OCI-M2 (cell line): ENCODE results near the gene TMEM221.
"Not testable (repeated sequence)": the region's sequence is repeated elsewhere in the genome, so short reads cannot be mapped to it uniquely, and the experiment has no call there.

ENCODE experiments used
- DNase-seq: peaks from one replicate; lab custom pipeline; 2025; ENCODE audit not compliant: unreplicated experiment; lab: John Stamatoyannopoulos, UW

The TMEM221 gene

DNA sequence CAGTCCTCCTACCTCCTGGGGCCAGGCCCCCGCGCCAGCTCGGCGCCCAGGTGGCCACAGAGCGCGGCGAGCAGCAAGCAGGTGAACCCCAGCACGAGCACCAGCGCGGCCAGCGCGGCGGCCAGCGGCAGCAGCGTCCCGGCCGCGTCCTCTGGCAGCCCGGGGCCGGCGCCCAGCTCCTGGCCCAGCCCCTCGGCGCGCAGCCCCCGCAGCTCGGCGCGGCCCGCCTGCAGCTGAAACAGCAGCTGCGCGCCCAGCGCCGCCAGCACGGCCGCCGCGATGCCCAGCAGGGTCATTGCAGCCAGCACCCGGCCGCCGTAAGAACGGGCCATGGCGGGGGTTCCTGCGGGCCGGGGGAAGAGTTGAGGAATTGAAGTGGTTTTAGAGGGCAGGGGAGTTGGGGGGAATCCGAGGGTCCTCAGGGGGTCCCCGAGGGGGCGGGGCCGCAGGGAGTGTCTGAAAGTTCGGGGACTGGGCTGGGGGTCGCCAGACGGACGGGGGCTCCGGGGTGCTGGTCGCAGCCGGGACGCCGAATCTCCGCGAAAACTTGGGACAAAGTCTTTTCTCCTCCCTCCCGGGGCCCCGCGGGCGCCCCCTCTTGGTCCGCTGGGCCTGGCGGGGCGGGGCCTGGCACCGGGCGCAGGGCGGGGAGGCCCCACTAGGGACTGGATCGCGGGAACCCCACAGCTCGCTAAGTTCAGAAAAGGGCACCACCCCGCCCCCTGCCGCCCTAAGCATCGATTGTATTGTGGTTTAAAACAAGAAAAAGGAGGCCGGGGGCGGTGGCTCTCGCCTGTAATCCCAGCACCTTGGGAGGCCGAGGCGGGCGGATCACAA lies at the start of gene TMEM221:
TMEM221 (minus strand) TSS at position 538 of the 837 bp plus-strand sequence; CDS start at position 332, 206 bp downstream.
- no peak for DNase-seq

DNA sequence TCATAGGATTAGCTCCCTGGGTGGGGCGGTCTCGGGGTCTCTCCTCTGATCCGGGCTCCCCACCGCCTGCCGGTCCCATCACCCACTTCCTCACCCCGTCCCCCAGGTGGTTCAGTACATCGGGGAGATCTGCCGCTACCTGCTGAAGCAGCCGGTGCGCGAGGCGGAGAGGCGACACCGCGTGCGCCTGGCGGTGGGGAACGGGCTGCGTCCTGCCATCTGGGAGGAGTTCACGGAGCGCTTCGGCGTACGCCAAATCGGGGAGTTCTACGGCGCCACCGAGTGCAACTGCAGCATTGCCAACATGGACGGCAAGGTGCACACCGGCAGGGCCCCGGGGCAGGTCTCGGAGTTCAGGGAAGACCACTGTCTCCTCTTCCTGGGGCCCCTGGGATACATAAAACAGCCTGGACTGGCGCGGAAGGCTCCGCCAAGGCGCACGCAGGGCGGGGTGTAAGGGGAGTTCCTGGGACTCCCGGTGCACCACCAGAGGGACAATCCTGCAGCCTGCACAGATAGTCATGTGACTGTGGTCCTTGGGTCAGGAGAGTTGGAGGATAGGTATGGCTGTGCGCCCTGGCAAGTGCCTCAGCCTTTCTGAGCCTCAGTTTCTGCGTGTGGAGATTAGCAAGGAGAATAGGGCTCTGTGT lies 48.8 kb upstream of the TMEM221 start:
- DNase-seq = no peak

DNA sequence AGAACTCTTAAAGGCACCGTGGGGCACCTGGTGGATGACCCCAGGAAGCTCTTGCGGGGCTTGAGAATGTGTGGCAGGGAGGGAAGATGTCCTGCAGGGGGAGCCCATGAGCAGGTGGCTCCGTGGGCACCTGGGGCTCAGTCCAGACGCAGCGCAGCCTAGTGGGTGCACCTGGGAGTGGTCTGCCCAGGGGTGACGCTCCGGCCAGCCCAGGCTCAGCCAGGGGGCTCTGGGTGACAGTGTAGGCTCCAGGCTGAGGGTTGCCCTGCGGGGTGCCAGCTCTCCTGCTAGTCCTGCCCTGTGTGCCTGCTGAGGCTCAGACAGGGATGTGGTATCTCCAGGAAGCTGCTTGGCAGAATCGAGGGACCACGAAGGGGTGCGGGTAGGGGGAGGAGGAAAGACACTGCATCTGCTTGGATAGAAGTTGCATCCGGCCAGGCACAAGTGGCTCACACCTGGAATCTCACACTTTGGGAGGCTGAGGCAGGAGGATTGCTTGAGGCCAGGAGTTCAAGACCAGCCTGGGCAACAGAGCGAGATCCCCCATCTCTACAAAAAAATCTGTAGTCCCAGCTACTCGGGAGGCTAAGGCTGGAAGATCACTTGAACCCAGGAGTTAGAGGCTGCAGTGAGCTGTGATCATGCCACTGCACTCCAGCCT lies 48.0 kb upstream of the TMEM221 start:
- DNase-seq = no peak

DNA sequence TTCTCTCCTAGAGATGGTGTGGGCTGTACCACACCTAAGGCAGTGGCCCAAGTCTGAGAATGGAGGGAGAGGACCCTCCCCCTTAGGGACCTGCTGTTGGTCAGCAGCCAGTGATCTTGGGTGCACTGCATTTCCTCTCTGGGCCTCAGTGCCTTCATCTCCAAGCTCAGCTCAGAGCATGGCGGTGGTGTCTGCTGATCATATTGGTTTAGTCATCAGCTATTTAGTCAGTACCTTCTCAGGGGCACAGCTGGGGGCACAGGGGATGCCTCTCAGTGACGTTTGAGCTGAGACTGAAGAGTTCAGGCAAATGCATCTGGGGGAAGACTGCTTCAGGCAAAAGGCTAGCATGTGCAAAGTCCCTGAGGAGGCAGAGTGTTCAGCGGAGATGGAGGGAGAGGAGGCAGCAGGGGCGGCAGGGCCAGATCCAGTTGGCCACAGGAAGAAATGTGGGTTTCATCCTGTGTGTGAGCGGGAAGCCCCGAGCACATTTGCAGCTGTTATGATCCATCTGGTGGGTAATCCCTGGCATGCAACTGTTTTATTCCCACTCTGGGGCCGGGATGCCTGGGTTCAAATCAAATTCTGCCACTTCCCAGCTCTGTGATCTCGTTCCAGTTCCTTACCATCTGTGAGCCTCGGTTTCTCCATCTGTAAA lies 47.3 kb upstream of the TMEM221 start:
- DNase-seq = no peak

DNA sequence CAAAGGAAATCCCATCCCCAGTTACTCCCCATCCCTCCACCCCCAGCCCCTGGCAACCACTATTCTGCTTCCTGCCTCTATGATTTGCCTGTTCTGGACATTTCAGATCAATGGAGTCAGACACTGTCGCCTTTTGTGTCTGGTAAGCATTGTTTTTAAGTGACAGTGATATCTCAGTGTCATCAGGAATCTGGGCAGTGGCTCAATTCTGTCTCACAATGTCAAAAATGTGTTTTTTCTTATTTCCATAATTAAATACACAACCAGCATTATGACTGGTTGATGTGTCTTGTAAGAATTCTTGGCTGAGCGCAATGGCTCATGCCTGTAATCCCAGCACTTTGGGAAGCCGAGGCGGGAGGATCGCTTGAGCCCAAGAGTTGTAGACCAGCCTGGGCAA lies 42.8 kb upstream of the TMEM221 start:
- DNase-seq = no peak

DNA sequence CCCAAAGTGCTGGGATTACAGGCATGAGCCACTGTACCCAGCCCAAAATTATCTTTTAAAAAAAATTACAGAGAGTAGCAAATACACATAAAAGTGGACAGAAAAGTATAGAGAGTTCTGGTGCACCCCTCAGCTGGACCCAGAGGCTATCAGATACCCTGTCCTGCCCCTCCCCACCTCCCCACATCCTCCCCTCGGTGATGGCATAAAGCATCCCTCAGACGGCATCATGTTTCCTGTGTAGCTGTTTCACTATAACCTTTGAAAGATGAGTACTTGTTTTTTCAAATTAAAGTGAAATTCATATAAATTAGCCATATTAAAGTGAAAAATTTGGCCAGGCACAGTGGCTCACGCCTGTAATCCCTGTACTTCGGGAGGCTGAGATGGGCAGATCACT lies 41.9 kb upstream of the TMEM221 start:
- no peak for DNase-seq

DNA sequence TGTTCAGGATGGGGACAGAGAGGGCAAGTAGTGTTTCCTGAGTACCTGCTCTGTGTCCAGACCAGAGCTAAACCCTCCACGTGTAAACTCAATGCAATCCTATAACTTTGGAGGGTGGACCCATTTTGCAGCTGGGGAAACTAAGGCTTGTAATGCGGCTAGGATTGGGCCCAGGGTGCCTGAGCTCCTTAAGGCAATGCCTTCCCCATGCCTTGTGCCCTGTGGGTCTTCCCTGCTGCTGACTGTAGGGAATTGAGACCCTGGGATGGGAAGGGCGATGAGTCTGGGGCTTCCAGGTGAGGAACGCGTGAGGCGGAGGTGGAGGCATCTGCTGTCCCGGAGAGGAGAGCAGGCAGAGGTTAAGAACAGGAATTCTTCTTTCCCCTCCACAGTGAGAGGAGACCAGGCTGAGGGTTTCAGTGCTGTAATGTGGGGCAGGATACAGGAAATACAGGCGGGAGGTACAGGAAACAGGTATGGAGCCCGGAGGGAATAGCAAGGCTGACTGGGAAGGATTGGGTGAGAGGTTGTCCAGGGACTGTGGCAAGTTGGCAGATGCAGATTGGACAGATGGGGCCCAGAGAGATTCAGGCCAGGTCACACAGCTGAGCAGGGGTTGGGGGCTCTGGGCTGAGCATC lies 41.0 kb upstream of the TMEM221 start:
- no peak for DNase-seq

DNA sequence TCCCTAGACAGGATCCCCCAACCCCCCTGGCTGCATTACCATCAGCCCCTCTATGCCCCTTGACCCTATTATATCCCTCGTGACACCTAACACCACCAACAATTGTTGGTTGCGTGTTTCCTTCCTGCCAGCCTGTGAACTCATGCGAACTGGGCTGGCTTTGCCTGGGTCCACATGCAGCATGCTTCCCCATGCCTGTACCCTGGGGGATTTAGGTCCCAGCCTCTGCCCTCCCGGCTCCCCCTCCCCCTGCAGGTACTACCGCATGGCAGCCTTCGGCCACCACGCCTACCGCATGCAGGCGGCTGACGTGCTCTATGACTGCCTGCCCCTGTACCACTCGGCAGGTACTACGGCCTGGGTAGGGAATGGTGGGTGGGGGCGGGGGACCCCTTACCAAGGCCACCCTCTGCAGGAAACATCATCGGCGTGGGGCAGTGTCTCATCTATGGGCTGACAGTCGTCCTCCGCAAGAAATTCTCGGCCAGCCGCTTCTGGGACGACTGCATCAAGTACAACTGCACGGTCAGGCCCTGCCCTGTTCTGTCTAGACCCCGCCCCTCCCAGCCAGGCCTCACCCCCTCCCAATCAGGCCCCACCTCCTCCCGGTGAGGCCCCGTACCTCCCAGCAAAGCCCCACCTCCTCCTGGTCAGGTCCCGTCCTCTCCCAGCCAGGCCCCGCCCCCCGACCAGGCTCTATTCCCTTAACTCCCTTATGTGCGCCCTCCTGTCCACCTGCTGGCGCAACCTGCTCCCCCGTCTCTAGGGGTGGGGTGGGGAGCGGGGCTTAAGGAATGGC lies 40.3 kb upstream of the TMEM221 start:
- no peak for DNase-seq

DNA sequence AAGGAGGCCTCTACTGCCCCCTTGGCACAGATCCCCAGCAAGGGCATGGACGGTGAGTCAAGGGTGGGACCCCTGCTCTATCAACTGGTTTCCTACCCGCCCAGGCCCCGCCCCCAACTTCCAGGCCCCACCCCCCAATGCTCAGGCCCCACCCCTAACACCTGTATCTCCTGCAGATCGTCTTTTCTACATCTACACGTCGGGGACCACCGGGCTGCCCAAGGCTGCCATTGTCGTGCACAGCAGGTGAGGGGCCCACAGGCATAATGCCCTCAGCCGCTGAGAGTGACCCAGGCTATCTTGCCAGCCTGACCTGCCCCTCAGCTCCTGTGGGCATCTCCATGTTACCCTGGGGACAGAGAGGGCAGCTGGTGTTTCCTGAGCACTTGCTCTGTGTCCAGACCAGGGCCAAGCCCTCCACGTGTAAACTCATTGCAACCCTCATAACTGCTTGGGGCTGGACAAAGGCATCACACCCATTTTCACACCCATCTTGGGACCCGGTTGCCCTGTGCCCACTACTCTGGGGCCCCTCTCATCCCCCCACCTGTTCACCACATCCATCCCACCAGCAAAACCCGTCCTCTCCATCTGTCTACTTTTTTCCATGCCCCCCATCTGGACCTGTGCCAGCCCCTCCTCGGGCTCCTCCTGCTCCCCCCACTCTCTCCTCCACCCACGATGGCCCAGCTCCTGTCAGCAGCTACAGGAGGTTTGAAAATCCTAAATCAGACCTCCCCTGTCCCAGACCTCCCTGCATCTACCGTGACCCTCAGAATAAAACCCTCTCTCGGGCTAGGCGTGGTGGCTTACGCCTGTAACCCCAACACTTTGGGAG lies 39.0 kb upstream of the TMEM221 start:
- no peak for DNase-seq

DNA sequence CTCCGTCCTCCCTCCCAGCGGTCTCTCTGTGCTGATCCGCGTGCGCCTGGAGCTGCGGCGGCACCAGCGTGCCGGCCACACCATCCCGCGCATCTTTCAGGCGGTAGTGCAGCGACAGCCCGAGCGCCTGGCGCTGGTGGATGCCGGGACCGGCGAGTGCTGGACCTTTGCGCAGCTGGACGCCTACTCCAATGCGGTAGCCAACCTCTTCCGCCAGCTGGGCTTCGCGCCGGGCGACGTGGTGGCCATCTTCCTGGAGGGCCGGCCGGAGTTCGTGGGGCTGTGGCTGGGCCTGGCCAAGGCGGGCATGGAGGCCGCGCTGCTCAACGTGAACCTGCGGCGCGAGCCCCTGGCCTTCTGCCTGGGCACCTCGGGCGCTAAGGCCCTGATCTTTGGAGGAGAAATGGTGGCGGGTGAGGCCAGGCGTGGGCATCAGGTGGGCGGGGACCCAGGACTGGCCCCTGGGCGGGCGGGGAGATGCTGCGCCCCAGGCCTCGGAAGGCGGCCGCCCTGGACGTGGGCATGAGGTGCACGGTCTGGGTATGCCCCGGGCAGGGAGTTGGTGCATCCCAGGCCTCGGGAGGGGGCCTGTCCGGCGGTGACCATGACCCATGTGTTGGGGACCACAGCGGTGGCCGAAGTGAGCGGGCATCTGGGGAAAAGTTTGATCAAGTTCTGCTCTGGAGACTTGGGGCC lies 38.2 kb upstream of the TMEM221 start:
- DNase-seq = no peak

DNA sequence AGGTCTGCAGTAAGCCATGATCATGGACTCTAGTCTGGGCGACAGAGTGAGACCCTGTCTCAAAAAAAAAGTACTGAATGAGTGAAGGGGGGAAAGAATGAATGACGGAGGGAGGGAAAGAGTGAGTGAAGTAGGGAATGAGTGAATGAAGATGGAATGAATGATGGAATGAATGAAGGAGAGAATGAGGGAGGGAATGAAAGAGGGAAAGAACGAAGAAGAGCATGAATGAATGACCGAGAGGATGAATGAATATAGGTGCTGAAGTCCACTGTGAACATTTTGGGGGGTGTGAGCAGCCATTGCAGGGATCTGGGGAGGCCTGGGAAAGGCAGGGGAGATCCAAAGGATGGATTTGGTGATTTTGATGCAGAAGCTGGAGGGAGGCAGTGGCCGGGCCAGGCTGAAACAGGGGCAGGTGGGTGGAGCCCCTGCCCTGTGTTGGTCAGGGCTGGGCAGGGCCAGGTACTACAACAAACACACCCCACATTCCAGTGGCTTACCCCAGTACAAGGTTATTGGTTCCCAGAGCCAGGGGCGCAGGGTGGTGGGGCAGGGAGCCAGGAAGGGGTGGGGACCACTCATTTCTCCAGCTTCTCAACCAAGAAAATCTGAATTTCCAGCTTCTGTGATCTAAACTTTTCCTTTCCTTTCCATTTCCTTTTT lies 36.2 kb upstream of the TMEM221 start:
- no peak for DNase-seq

DNA sequence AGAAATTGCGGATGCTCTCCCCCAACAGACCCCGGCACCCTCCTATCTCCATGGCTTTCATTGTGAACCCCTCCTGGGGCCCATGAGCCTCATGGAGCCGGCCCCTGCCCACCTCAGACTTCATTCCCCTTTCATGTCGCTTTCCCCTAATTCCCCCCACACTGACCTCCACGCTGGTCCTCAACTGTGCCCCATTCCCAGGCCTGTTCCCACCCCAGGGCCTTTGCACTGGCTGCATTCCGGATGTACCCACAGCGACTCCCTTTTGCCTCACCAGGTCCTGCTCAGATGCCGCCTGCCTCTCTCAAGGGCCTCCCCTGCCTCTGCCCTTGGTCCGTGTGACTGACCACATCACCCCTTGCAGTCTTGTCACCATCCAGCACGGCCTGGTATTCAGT lies 35.1 kb upstream of the TMEM221 start:
- no peak for DNase-seq

DNA sequence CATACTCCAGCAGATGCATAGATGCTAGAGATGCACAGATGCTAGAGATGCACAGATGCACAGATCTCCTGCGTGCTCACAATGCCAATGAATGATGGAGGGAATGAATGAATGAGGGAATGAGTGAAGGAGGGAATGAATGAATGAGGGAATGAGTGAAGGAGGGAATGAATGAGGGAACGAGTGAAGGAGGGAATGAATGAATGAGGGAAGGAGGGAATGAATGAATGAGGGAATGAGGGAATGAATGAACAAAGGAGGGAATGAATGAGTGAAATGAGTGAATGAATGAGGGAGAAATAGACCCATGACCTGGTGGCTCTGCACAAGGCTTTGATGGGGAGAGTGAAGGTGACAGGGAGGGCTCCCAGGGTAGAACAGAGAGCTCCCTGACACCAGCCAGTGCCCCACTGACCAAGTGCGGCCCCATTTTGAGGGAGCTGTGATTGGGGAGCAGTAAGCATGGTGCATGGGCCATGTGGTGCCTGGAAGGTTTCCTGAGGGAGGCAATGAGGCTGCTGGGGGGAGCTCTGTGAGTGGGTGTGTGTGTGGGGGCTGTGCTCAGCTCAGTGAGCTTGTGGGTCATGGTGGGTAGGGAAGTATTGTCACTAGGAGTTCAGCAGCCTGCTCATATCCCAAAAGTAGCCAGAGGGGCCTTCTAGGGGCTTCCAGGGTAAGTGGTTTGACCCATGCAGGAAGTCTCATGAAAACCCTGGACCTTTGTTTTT lies 34.6 kb upstream of the TMEM221 start:
- no peak for DNase-seq

DNA sequence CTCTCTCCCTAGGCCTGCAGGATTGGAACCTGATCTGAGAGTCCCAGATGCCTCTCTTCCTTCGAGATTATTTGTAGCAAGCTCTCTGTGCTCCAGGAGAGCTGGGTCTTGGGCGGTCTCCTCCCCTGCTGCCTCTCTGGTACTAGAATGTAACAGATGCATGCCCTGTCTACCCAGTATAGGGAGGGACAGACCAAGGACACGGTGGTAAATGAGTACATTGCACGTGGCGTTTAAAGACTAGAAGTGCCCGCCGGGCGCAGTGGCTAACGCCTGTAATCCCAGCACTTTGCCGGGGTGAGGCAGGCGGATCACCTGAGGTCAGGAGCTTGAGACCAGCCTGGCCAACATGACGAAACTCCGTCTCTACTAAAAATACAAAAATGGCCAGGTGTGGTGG lies 33.5 kb upstream of the TMEM221 start:
- DNase-seq = no peak

DNA sequence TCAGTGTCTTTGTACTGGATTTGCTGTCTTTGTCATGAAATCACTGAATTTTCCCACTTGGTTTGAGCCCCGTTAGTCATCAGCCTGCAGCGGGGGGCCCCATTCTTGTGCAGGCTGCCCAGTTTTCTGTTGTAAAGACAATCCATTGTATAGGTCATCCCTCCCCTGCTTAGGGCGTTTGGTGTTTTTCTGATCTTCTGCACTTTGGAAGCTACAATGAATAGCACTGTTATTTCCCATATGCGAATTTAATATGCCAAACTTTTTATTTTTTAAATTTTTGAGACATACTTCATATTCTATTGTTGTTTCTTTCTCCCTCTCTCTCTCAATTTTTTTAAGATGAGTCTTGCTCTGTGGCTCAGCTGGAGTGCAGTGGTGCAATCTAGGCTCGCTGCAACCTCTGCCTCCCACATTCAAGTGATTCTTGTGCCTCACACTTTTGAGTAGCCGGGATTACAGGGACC lies 30.9 kb upstream of the TMEM221 start:
- DNase-seq = no peak

DNA sequence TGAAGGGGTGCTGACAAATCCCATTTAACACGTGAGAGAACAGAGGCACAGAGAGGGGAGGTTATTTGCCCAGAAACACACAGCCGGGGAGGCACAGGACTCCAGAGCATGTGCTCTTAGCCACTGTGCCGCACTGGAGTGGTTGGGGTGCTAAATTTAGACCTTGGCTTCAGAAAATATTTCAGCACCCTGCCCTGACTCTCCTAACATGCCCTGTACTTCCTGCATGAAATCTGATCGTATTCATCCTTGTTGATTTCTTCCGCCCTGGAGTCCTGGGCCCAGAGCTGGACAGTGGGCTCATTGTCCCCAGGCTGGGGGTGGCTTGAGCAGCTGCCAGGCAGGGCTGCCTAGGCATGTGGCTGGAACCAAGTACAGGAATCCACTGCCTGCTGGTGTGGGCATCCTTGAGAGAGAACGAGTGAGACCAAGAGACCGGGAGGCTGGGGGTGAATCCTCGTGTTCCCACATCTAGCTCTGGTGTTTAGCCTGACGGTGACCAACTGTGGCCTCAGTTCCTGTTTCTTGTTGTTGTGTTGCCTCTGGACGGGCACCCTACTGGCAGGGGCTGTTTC lies 27.2 kb upstream of the TMEM221 start:
- no peak for DNase-seq

DNA sequence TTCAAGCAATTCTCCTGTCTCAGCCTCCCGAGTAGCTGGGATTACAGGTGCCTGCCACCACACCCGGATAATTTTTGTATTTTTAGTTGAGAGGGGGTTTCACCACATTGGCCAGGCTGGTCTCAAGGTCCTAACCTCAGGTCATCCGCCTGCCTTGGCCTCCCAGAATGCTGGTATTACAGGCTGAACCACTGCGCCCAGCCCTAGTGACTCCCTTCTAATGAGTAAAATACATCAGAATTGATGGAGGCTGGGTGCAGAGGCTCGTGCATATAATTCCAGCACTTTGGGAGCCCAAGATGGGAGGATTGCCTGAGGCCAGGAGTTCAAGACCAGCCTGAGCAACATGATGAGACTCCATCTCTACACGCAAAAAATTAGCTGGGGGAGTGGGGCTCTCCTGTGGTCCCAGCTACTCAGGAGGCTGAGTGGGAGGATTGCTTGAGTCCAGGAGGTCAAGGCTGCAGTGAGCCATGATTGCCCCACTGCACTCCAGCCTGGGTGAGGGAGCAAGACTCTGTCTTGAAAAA lies 26.6 kb upstream of the TMEM221 start:
- DNase-seq = not testable (repeated sequence)
